ENCODE measurements around the gene TBKBP1. TPM values are rescaled to one million over a fixed set of nuclear protein-coding genes. Genes with fewer than 3 reads are reported as not detected.

The TBKBP1 gene
- total RNA-seq, 1 experiment from 2014 or later = 9.0 TPM

- no peak overlapping the region for H2AFZ ChIP-seq (ENCODE audit: low read length)
- no peak for DNase-seq
- H3K36me3 ChIP-seq (ENCODE audit: low read depth, low read length) = no peaks in the 10 kb centered on the region
- no peaks in the 10 kb centered on the region for H3F3A ChIP-seq (ENCODE audit: low read length, unreplicated experiment)
- H3K4me3 ChIP-seq (ENCODE audit: low read length) = no peak overlapping the region
- CTCF ChIA-PET = interaction anchor here (0.6 kb wide), 1 partner anchor 25 kb away, joined by 5 read pairs; no protein-coding TSS in a partner anchor
- no peak for TF ChIP-seq EZH2phosphoT487 (IDR thresholded peaks at IDR 0.05; ENCODE audit: borderline replicate concordance, low read length)
- H3K27ac ChIP-seq (ENCODE audit: low read length) = no peak overlapping the region
- no peaks in the 10 kb centered on the region for H3K79me2 ChIP-seq (ENCODE audit: low read length)
- intact Hi-C loops (cut with micrococcal nuclease) = no loop called here
- no peaks in the 10 kb centered on the region for H3K4me1 ChIP-seq (ENCODE audit: insufficient read depth, low read length)
- H3K9ac ChIP-seq (ENCODE audit: low read length) = no peak overlapping the region
- H3K9me3 ChIP-seq (ENCODE audit: low read length) = 0 out of 2 replicates have a peak, but pooled peaks cover 7% of the 10 kb centered on the region
- BruUV-seq (replicated peaks) = no TSS peak
- no peaks in the 10 kb centered on the region for H3K9me2 ChIP-seq (replicated peaks; ENCODE audit: low read length)
- POLR2A ChIA-PET (ENCODE audit: unreplicated experiment) = no interaction called here
- no peak for ATAC-seq
- H3K27me3 ChIP-seq (ENCODE audit: low read length) = peaks cover 34% of the 10 kb centered on the region
- H3K4me2 ChIP-seq (ENCODE audit: low read length) = no peak overlapping the region
- H4K20me1 ChIP-seq (ENCODE audit: low read length) = no peaks in the 10 kb centered on the region
Measured at GRCh38 chr17:47751471-47751870, 57.5 kb downstream of the TBKBP1 start.

GRCh38 chr17:47757386-47757785 is 63.4 kb downstream of the TBKBP1 start:
- POLR2A ChIA-PET (ENCODE audit: unreplicated experiment) = no interaction called here
- no TSS peak for BruUV-seq (replicated peaks)
- no peak overlapping the region for H2AFZ ChIP-seq (ENCODE audit: low read length)

GRCh38 chr17:47760409-47761140 is 66.6 kb downstream of the TBKBP1 start:
- ChIA-PET POLR2A (ENCODE audit: unreplicated experiment) (interaction anchor here (0.7 kb wide), 1 partner anchor 111 kb away, joined by 14 read pairs; no protein-coding TSS in a partner anchor), CTCF (interaction anchor here (0.6 kb wide), 1 partner anchor 23 kb away, joined by 3 read pairs; no protein-coding TSS in a partner anchor)
- intact Hi-C loops (cut with micrococcal nuclease) = no loop called here
- Histone ChIP-seq H3K79me2 (ENCODE audit: low read length) (no peaks in the 10 kb centered on the region), H3K4me2 (ENCODE audit: low read length) (no peak overlapping the region), H2AFZ (ENCODE audit: low read length) (no peak overlapping the region), H3K4me1 (ENCODE audit: insufficient read depth, low read length) (no peaks in the 10 kb centered on the region), H3K4me3 (ENCODE audit: low read length) (no peak overlapping the region), H3F3A (ENCODE audit: low read length, unreplicated experiment) (no peaks in the 10 kb centered on the region), H3K9ac (ENCODE audit: low read length) (no peak overlapping the region), H3K27me3 (ENCODE audit: low read length) (peaks cover 28% of the 10 kb centered on the region), H3K36me3 (ENCODE audit: low read depth, low read length) (no peaks in the 10 kb centered on the region), H4K20me1 (ENCODE audit: low read length) (no peaks in the 10 kb centered on the region), H3K9me3 (ENCODE audit: low read length) (peaks cover 22% of the 10 kb centered on the region), H3K27ac (ENCODE audit: low read length) (no peak overlapping the region), H3K9me2 (replicated peaks; ENCODE audit: low read length) (no peaks in the 10 kb centered on the region)
- DNase-seq (no peak), ATAC-seq (no peak)
- TF ChIP-seq CTCF (conservative IDR thresholded peaks at IDR 0.05; ENCODE audit: low read depth, low read length) (no peak), EZH2 (IDR thresholded peaks at IDR 0.05; ENCODE audit: low read length, unreplicated experiment) (no peak), EZH2phosphoT487 (IDR thresholded peaks at IDR 0.05; ENCODE audit: borderline replicate concordance, low read length) (no peak)
- no TSS peak for BruUV-seq (replicated peaks)

More at GRCh38 chr17:47757386-47757785, 63.4 kb downstream of the TBKBP1 start:
- no peaks in the 10 kb centered on the region for H3K79me2 ChIP-seq (ENCODE audit: low read length)
- TF ChIP-seq CTCF (conservative IDR thresholded peaks at IDR 0.05; ENCODE audit: low read depth, low read length) = no peak
- TF ChIP-seq EZH2phosphoT487 (IDR thresholded peaks at IDR 0.05; ENCODE audit: borderline replicate concordance, low read length) = no peak
- no peak for TF ChIP-seq EZH2 (IDR thresholded peaks at IDR 0.05; ENCODE audit: low read length, unreplicated experiment)
- ATAC-seq (no peak), DNase-seq (no peak)
- no peaks in the 10 kb centered on the region for H4K20me1 ChIP-seq (ENCODE audit: low read length)
- intact Hi-C loops (cut with micrococcal nuclease) = no loop called here
- peaks cover 16% of the 10 kb centered on the region; the same call in 1 of the 2 replicates for H3K9me3 ChIP-seq (ENCODE audit: low read length)
- no peaks in the 10 kb centered on the region for H3K4me1 ChIP-seq (ENCODE audit: insufficient read depth, low read length)
- no peaks in the 10 kb centered on the region for H3K9me2 ChIP-seq (replicated peaks; ENCODE audit: low read length)
- no peaks in the 10 kb centered on the region for H3F3A ChIP-seq (ENCODE audit: low read length, unreplicated experiment)
- peaks cover 41% of the 10 kb centered on the region for H3K27me3 ChIP-seq (ENCODE audit: low read length)
- CTCF ChIA-PET = no interaction called here
- no peaks in the 10 kb centered on the region for H3K36me3 ChIP-seq (ENCODE audit: low read depth, low read length)
- H3K9ac ChIP-seq (ENCODE audit: low read length) = no peak overlapping the region
- no peak overlapping the region for H3K27ac ChIP-seq (ENCODE audit: low read length)
- H3K4me2 ChIP-seq (ENCODE audit: low read length) = no peak overlapping the region
- no peak overlapping the region for H3K4me3 ChIP-seq (ENCODE audit: low read length)

Other genes starting within 250 kb of the TBKBP1 start
- 112 and 124 TPM in 2 replicates for gene NPEPPS, start 163.1 kb upstream of the TBKBP1 start, total RNA-seq (2014; rRNA removed)
- gene KPNB1, start 44.2 kb upstream of the TBKBP1 start, total RNA-seq (2014; rRNA removed) = 390 and 437 TPM in 2 replicates
- gene TBX21, start 39.1 kb downstream of the TBKBP1 start, total RNA-seq (2014; rRNA removed) = not detected in 2 replicates
- gene OSBPL7, start 127.6 kb downstream of the TBKBP1 start, total RNA-seq (2014; rRNA removed) = 18.4 and 22.1 TPM in 2 replicates
- 54.5 and 74.2 TPM in 2 replicates for gene MRPL10, start 137.4 kb downstream of the TBKBP1 start, total RNA-seq (2014; rRNA removed)
- gene LRRC46, start 137.5 kb downstream of the TBKBP1 start, total RNA-seq (2014; rRNA removed) = 0.44 and 1.2 TPM in 2 replicates
- 44.0 and 47.9 TPM in 2 replicates for gene SCRN2, start 147.1 kb downstream of the TBKBP1 start, total RNA-seq (2014; rRNA removed)
- 3.1 and 3.9 TPM in 2 replicates for gene SP6, start 157.0 kb downstream of the TBKBP1 start, total RNA-seq (2014; rRNA removed)
- gene SP2, start 202.1 kb downstream of the TBKBP1 start, total RNA-seq (2014; rRNA removed) = 3.9 and 6.5 TPM in 2 replicates
- gene PNPO, start 247.4 kb downstream of the TBKBP1 start, total RNA-seq (2014; rRNA removed) = 49.8 and 57.5 TPM in 2 replicates

Measured in PC-3 (cell line).